Endothelial cell of umbilical vein (primary cell): ENCODE results near the gene GLRA1. TPM values are rescaled to one million over a fixed set of nuclear protein-coding genes. Genes with fewer than 3 reads are reported as not detected.

ENCODE experiments used
- BruUV-seq: library from RNA; stranded (reverse); fragments of 400-500 nt; replicated peaks from 2 replicates; lab custom pipeline; 2021; lab: Mats Ljungman, UMichigan
- CTCF ChIA-PET: fragments of 300-600, 350-600 bp; sonication (Branson Sonifier 250); formaldehyde crosslinking; loops from one replicate; lab custom pipeline; 2021; ENCODE audit warnings: antibody characterized with exemption, inconsistent platforms; lab: Charles Lee
- POLR2A ChIA-PET: fragments of 300-600, 350-600 bp; sonication (Branson Sonifier 250); formaldehyde crosslinking; loops from one replicate; lab custom pipeline; 2021; ENCODE audit warnings: antibody characterized with exemption, inconsistent platforms; lab: Charles Lee
- DNase-seq: peaks from one replicate; pipeline ENCODE4 v3.0.0-alpha.2; 2011; ENCODE audit warnings: low read depth, low spot score
- FAIRE-seq: peaks from 2 replicates; lab custom pipeline; 2011; peaks lifted over from hg19 to GRCh38; lab: Jason Lieb, UNC
- H2AFZ ChIP-seq: 2 replicates; pipeline ENCODE4 v1.6.0; 2012; ENCODE audit warnings: low read depth, low read length, control low read depth, inconsistent platforms
- H3K27ac ChIP-seq: 2 replicates; pipeline ENCODE4 v1.5.1; 2011; ENCODE audit warnings: low read depth, mild to moderate bottlenecking, control low read depth, low read length, moderate library complexity; ENCODE audit not compliant: insufficient read depth
- H3K27me3 ChIP-seq, 2 experiments: 2 replicates each; pipeline versions ENCODE4 v1.6.0 to v1.6.1; 2011; ENCODE audit warnings: low read length in 2 of 2, mixed read lengths in 1 of 2; ENCODE audit not compliant: control insufficient read depth in 2 of 2, insufficient read depth in 2 of 2
- H3K36me3 ChIP-seq, 2 experiments: 2 replicates in 1 of 2; 3 replicates in 1 of 2; pipeline ENCODE4 v1.5.1; 2011; ENCODE audit warnings: low read length in 2 of 2, mild to moderate bottlenecking in 1 of 2, moderate library complexity in 1 of 2; ENCODE audit not compliant: control insufficient read depth in 2 of 2, insufficient read depth in 2 of 2; ENCODE audit errors: extremely low read depth in 1 of 2
- H3K4me1 ChIP-seq: 3 replicates; pipeline ENCODE4 v1.5.1; 2011; ENCODE audit warnings: mild to moderate bottlenecking, low read length; ENCODE audit not compliant: control insufficient read depth, insufficient read depth; ENCODE audit errors: extremely low read depth
- H3K4me2 ChIP-seq: 2 replicates; pipeline ENCODE4 v1.6.1; 2011; ENCODE audit warnings: low read length, control low read depth, mixed read lengths; ENCODE audit not compliant: insufficient read depth
- H3K4me3 ChIP-seq, 3 experiments: fragments of 200-600 bp in 1 of 3; sonication (generic), shearing (Covaris generic) in 1 of 3; replicated peaks in 1 of 3; 2 replicates each; pipeline ENCODE4 v1.5.1; 2011 to 2016; ENCODE audit warnings: control low read depth in 3 of 3, low read length in 3 of 3, mild to moderate bottlenecking in 2 of 3, inconsistent platforms in 1 of 3, low read depth in 1 of 3, moderate library complexity in 1 of 3; ENCODE audit not compliant: insufficient read depth in 1 of 3
- H3K79me2 ChIP-seq: 2 replicates; pipeline ENCODE4 v1.6.0; 2012; ENCODE audit warnings: low read length, inconsistent platforms; ENCODE audit not compliant: control insufficient read depth, insufficient read depth
- H3K9ac ChIP-seq: replicated peaks from 2 replicates; pipeline ENCODE3; 2011; ENCODE audit warnings: low read length, control low read depth; ENCODE audit not compliant: insufficient read depth; ENCODE audit errors: extremely low read depth
- H3K9me1 ChIP-seq: replicated peaks from 3 replicates; pipeline ENCODE4 v1.6.0; 2011; ENCODE audit warnings: mild to moderate bottlenecking, low read length; ENCODE audit not compliant: control insufficient read depth, insufficient read depth; ENCODE audit errors: extremely low read depth
- H3K9me3 ChIP-seq: replicated peaks from 2 replicates; pipeline ENCODE4 v1.5.1; 2012; ENCODE audit warnings: low read length, inconsistent platforms; ENCODE audit not compliant: control insufficient read depth, insufficient read depth
- H4K20me1 ChIP-seq: replicated peaks from 2 replicates; pipeline ENCODE3; 2011; ENCODE audit warnings: mild to moderate bottlenecking, low read length; ENCODE audit not compliant: control insufficient read depth, insufficient read depth; ENCODE audit errors: extremely low read depth
- CTCF ChIP-seq, 2 donors: IDR thresholded peaks; 1 replicate in 1 of 2; 2 replicates in 1 of 2; pipeline ENCODE4 v1.5.1; 2011; ENCODE audit warnings: low read length in 2 of 2, mild to moderate bottlenecking in 2 of 2, moderate library complexity in 2 of 2, control low read depth in 1 of 2, inconsistent platforms in 1 of 2, low read depth in 1 of 2; ENCODE audit not compliant: insufficient read depth in 1 of 2; ENCODE audit errors: extremely low read depth in 1 of 2
- EZH2 ChIP-seq: IDR thresholded peaks from 2 replicates; pipeline ENCODE4 v1.6.1; 2012; ENCODE audit warnings: borderline replicate concordance, low read depth, mild to moderate bottlenecking, moderate library complexity, low read length, inconsistent platforms; ENCODE audit not compliant: severe bottlenecking
- FOS ChIP-seq: IDR thresholded peaks from 2 replicates; pipeline ENCODE4 v1.6.1; 2011; ENCODE audit warnings: mild to moderate bottlenecking, low read length, moderate library complexity, borderline replicate concordance; ENCODE audit not compliant: insufficient read depth
- GATA2 ChIP-seq: IDR thresholded peaks from 2 replicates; pipeline ENCODE4 v1.7.0; 2011; ENCODE audit warnings: low read depth, mild to moderate bottlenecking, moderate library complexity, mixed read lengths, low read length; ENCODE audit not compliant: insufficient read length, insufficient read depth
- JUN ChIP-seq: IDR thresholded peaks from 2 replicates; pipeline ENCODE4 v1.6.1; 2011; ENCODE audit warnings: borderline replicate concordance, low read depth; ENCODE audit not compliant: insufficient read length, insufficient read depth
- MAX ChIP-seq: IDR thresholded peaks from 2 replicates; pipeline ENCODE4 v1.6.1; 2011; ENCODE audit not compliant: insufficient read depth, insufficient read length
- MYC ChIP-seq: IDR thresholded peaks from one replicate; pipeline ENCODE4 v1.6.1; 2011; ENCODE audit warnings: mild to moderate bottlenecking, low read depth, low read length
- POLR2A ChIP-seq: IDR thresholded peaks from 2 replicates; pipeline ENCODE4 v1.6.1; 2012; ENCODE audit warnings: low read depth, mild to moderate bottlenecking, control low read depth, low read length
- POLR2AphosphoS5 ChIP-seq: IDR thresholded peaks from 2 replicates; pipeline ENCODE4 v1.6.1; 2012; ENCODE audit warnings: low read depth, mild to moderate bottlenecking, control low read depth, low read length, moderate library complexity; ENCODE audit not compliant: insufficient read depth
- dilution Hi-C: fragments of 300-500 bp; cut with MboI; formaldehyde crosslinking; loops from one replicate; pipeline ENCODE4 v1.15.0; 2019; ENCODE audit warnings: low sequenced_read_pairs; ENCODE audit not compliant: extremely low pct_ligation_motif_present
- intact Hi-C: fragments of 100-400 bp; cut with micrococcal nuclease; formaldehyde crosslinking; loops from one replicate; pipeline ENCODE4 v1.10.0; 2022
- polyA plus RNA-seq, 4 experiments: library from polyadenylated mRNA; depleted of rRNA in 3 of 4; stranded (reverse) in 3 of 4; unstranded in 1 of 4; fragments of >200 nt; gene quantifications; 2 replicates each; pipeline versions ENCODE4 v1.2.1 to v1.2.3, GENCODE V29; 2011 to 2012; ENCODE audit warnings: missing spikeins in 1 of 4
- total RNA-seq: library from RNA; stranded (reverse); gene quantifications from 2 replicates; pipeline ENCODE4 v1.2.3, GENCODE V29; 2021

GLRA1 gene
- total and polyA plus RNA-seq, 2 donors (not counting 3 experiments of a cell fraction or from before 2014, with no cell fraction given): not detected

GRCh38 chr5:151923866-151924476 lies 680 bp downstream of the GLRA1 start:
- BruUV-seq: no TSS peak
- no peak for TF ChIP-seq CTCF (IDR thresholded peaks at IDR 0.05; ENCODE audit: extremely low read depth in 1 of 2, insufficient read depth in 1 of 2, low read depth in 1 of 2, low read length in 2 of 2)
- no peak for TF ChIP-seq EZH2
- no peak for TF ChIP-seq GATA2
- no peak for TF ChIP-seq MYC
- TF ChIP-seq MAX: no peak
- no peak for TF ChIP-seq FOS
- TF ChIP-seq POLR2AphosphoS5: no peak
- TF ChIP-seq JUN: no peak
- no peak for TF ChIP-seq POLR2A

More at GRCh38 chr5:151923866-151924476, 680 bp downstream of the GLRA1 start:
- no peak overlapping the region for H3K4me3 ChIP-seq
- dilution Hi-C loops (no loop called here), intact Hi-C loops (no loop called here)
- no peak overlapping the region for H3K27ac ChIP-seq
- H3K27me3 ChIP-seq: no peaks in the 10 kb centered on the region
- H3K79me2 ChIP-seq: no peaks in the 10 kb centered on the region
- CTCF ChIA-PET: interaction anchor here (1.6 kb wide), 1 partner anchor 98 kb away, joined by 3 read pairs; no protein-coding TSS in a partner anchor
- H2AFZ ChIP-seq: no peak overlapping the region
- FAIRE-seq (no peak), DNase-seq (no peak)
- no peaks in the 10 kb centered on the region for H3K36me3 ChIP-seq
- POLR2A ChIA-PET: no interaction called here
- no peaks in the 10 kb centered on the region for H3K4me1 ChIP-seq
- no peak overlapping the region for H3K4me2 ChIP-seq
- no peaks in the 10 kb centered on the region for H3K9me3 ChIP-seq
- no peak overlapping the region for H3K9ac ChIP-seq
- no peaks in the 10 kb centered on the region for H3K9me1 ChIP-seq
- H4K20me1 ChIP-seq: no peaks in the 10 kb centered on the region
